ENCODE data around the gene RAPGEF4. TPM values are rescaled to one million over a fixed set of nuclear protein-coding genes. Genes with fewer than 3 reads are reported as not detected.

Gene RAPGEF4
- total and polyA plus RNA-seq, 2 donors (not counting 1 experiment from before 2014, with no cell fraction given), result 0.22 to 0.30 TPM

- H3K4me3 Mint-ChIP-seq, result no peak overlapping the region
- no peaks in the 10 kb centered on the region for H3K36me3 ChIP-seq (replicated peaks in 1 of 2; ENCODE audit: control extremely low read depth in 1 of 2, control insufficient read depth in 1 of 2, extremely low read depth in 1 of 2, insufficient read depth in 2 of 2, low read length in 1 of 2)
- no peak overlapping the region for H3K27ac ChIP-seq (ENCODE audit: low read length in 2 of 2)
- no peak overlapping the region for H2AFZ ChIP-seq (ENCODE audit: insufficient read depth, low read depth, low read length, poor library complexity, severe bottlenecking)
- WGBS (ENCODE audit: insufficient coverage), result 82% methylated on average over 7 of the region's 9 CpGs
- H3K9me3 Mint-ChIP-seq (ENCODE audit: insufficient read depth), result no peaks in the 10 kb centered on the region
- no peaks in the 10 kb centered on the region for H3K4me1 Mint-ChIP-seq
- ChIA-PET CTCF (interaction anchor here (4.3 kb wide), 1 partner anchor 189 kb away, joined by 20 read pairs; no protein-coding TSS in a partner anchor), POLR2A (no interaction called here)
- H3K27ac Mint-ChIP-seq, result no peak overlapping the region
- H3K27me3 ChIP-seq (replicated peaks in 1 of 4; ENCODE audit: control extremely low read depth in 1 of 4, control insufficient read depth in 3 of 4, insufficient read depth in 4 of 4, low read length in 3 of 4), result peaks cover 0 to 3% (median 0%) of the 10 kb centered on the region in 4 experiments
- TF ChIP-seq, protein P1, sequence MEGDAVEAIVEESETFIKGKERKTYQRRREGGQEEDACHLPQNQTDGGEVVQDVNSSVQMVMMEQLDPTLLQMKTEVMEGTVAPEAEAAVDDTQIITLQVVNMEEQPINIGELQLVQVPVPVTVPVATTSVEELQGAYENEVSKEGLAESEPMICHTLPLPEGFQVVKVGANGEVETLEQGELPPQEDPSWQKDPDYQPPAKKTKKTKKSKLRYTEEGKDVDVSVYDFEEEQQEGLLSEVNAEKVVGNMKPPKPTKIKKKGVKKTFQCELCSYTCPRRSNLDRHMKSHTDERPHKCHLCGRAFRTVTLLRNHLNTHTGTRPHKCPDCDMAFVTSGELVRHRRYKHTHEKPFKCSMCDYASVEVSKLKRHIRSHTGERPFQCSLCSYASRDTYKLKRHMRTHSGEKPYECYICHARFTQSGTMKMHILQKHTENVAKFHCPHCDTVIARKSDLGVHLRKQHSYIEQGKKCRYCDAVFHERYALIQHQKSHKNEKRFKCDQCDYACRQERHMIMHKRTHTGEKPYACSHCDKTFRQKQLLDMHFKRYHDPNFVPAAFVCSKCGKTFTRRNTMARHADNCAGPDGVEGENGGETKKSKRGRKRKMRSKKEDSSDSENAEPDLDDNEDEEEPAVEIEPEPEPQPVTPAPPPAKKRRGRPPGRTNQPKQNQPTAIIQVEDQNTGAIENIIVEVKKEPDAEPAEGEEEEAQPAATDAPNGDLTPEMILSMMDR (IDR thresholded peaks at IDR 0.05), result no peak
- TF ChIP-seq EZH2 (IDR thresholded peaks at IDR 0.05; ENCODE audit: borderline replicate concordance, insufficient read depth, low read depth, low read length, poor library complexity, severe bottlenecking), result no peak
- no peaks in the 10 kb centered on the region for H3K79me2 ChIP-seq (ENCODE audit: control insufficient read depth, insufficient read depth, low read length)
- H4K20me1 ChIP-seq (ENCODE audit: control insufficient read depth, insufficient read depth, low read length, poor library complexity, severe bottlenecking), result no peaks in the 10 kb centered on the region
- no peak overlapping the region for H3K9ac ChIP-seq (ENCODE audit: low read length)
- DNase-seq, result no peak
- no peak for ATAC-seq (ENCODE audit: low read depth)
- H3K4me3 ChIP-seq (ENCODE audit: control extremely low read depth in 1 of 5, extremely low read depth in 1 of 5, insufficient read depth in 1 of 5, low read depth in 2 of 5, low read length in 4 of 5), result no peak overlapping the region
- no peaks in the 10 kb centered on the region for H3K4me1 ChIP-seq (ENCODE audit: control insufficient read depth in 2 of 2, insufficient read depth in 2 of 2, low read length in 2 of 2)
- H3K27me3 Mint-ChIP-seq, result peaks cover 9% of the 10 kb centered on the region
- intact Hi-C loops (cut with micrococcal nuclease), result no loop called here
- H3K9me3 ChIP-seq (ENCODE audit: control extremely low read depth in 1 of 3, control insufficient read depth in 2 of 3, insufficient read depth in 1 of 3, low read length in 2 of 3), result no peaks in the 10 kb centered on the region
- no peak overlapping the region for H3K4me2 ChIP-seq (replicated peaks; ENCODE audit: low read depth, low read length, poor library complexity, severe bottlenecking)
Observed at GRCh38 chr2:173021939-173022371, 286.3 kb downstream of the RAPGEF4 start.

- H3K79me2 ChIP-seq (ENCODE audit: control insufficient read depth, insufficient read depth, low read length), result no peaks in the 10 kb centered on the region
- peaks cover 0 to 3% (median 0%) of the 10 kb centered on the region in 4 experiments for H3K27me3 ChIP-seq (replicated peaks in 1 of 4; ENCODE audit: control extremely low read depth in 1 of 4, control insufficient read depth in 3 of 4, insufficient read depth in 4 of 4, low read length in 3 of 4)
- CTCF ChIA-PET, result interaction anchor here (0.9 to 4.3 kb wide), 3 partner anchors 12 to 191 kb away, joined by 3 to 20 read pairs (median 3); no protein-coding TSS in a partner anchor
- no peak overlapping the region for H3K27ac Mint-ChIP-seq
- H3K4me3 Mint-ChIP-seq, result no peak overlapping the region
- H3K4me3 ChIP-seq (ENCODE audit: control extremely low read depth in 1 of 5, extremely low read depth in 1 of 5, insufficient read depth in 1 of 5, low read depth in 2 of 5, low read length in 4 of 5), result no peak overlapping the region
- POLR2A ChIA-PET, result no interaction called here
- no peak overlapping the region for H3K4me2 ChIP-seq (replicated peaks; ENCODE audit: low read depth, low read length, poor library complexity, severe bottlenecking)
- H2AFZ ChIP-seq (ENCODE audit: insufficient read depth, low read depth, low read length, poor library complexity, severe bottlenecking), result no peak overlapping the region
- no peaks in the 10 kb centered on the region for H3K9me3 ChIP-seq (ENCODE audit: control extremely low read depth in 1 of 3, control insufficient read depth in 2 of 3, insufficient read depth in 1 of 3, low read length in 2 of 3)
- peaks cover 13% of the 10 kb centered on the region for H3K27me3 Mint-ChIP-seq
- ATAC-seq (ENCODE audit: low read depth), result no peak
- no peak overlapping the region for H3K27ac ChIP-seq (ENCODE audit: low read length in 2 of 2)
- H3K9me3 Mint-ChIP-seq (ENCODE audit: insufficient read depth), result no peaks in the 10 kb centered on the region
- H4K20me1 ChIP-seq (ENCODE audit: control insufficient read depth, insufficient read depth, low read length, poor library complexity, severe bottlenecking), result no peaks in the 10 kb centered on the region
- H3K36me3 ChIP-seq (replicated peaks in 1 of 2; ENCODE audit: control extremely low read depth in 1 of 2, control insufficient read depth in 1 of 2, extremely low read depth in 1 of 2, insufficient read depth in 2 of 2, low read length in 1 of 2), result no peaks in the 10 kb centered on the region
- no peak overlapping the region for H3K9ac ChIP-seq (ENCODE audit: low read length)
- peaks cover 4 to 8% of the 10 kb centered on the region in 2 donors for H3K4me1 ChIP-seq (ENCODE audit: control insufficient read depth in 2 of 2, insufficient read depth in 2 of 2, low read length in 2 of 2)
- intact Hi-C loops (cut with micrococcal nuclease), result no loop called here
- TF ChIP-seq, protein P1 (IDR thresholded peaks at IDR 0.05), result no peak
- TF ChIP-seq EZH2 (IDR thresholded peaks at IDR 0.05; ENCODE audit: borderline replicate concordance, insufficient read depth, low read depth, low read length, poor library complexity, severe bottlenecking), result no peak
- WGBS (ENCODE audit: insufficient coverage), result 83% methylated on average over 3 of the region's 5 CpGs
- no peak for DNase-seq
- H3K4me1 Mint-ChIP-seq, result peaks cover 1% of the 10 kb centered on the region
Observed at GRCh38 chr2:173023718-173024117, 288.1 kb downstream of the RAPGEF4 start.

All from B cell (primary cell).